NCI-H1417 (cell line): Measurements from ENCODE around the gene AGPAT1.

Experiments
- DNase-seq, 3 experiments: peaks; one replicate each; lab custom pipeline; 2025; lab: John Stamatoyannopoulos, UW

Gene AGPAT1

DNA sequence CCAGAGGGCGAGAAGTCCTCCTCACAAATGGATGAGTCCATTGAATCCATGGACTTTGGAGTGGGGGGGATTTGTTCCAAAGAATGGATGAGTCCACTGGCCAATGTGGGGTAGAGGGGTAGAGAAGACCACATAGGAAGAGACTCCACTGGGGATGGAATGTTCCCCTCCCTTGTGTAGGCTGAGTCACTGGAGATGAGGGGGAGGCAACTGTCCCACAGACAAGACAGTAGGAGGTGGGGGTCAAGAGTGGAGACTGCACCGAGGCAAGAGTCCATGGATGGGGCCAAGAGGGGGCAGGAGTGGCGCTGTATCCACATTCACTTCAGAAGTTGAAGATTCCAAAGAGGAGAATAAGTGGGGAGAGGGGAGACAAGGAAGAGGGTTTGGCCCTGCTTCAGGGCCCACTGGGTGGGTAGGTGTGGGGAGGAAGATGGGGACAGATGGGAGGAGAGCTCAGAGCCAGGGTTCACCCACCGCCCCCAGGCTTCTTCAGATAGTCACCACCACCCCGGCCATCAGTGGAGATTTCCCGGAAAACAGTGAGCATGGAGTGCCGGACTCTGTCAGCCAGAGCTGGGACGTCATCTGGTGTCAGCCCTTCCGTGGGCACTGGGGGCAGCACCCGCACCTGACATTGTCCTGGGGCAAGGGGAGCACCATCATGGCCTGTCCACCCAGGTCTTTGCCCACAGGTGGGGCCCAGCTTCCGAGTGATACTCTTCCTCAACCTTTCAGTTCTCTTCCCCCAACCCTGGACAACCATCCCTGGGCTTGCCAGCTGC, 6.9 kb downstream of the AGPAT1 start:
- DNase-seq = no peak

GRCh38 chr6:32168350-32168749, 7.5 kb downstream of the AGPAT1 start:
- DNase-seq = no peak

GRCh38 chr6:32167761-32168262, 8.1 kb downstream of the AGPAT1 start:
- no peak for DNase-seq

- DNase-seq = peak; percentile 4 to 58 (median 24)
Measured at GRCh38 chr6:32167154-32167760, 8.6 kb downstream of the AGPAT1 start.

DNA sequence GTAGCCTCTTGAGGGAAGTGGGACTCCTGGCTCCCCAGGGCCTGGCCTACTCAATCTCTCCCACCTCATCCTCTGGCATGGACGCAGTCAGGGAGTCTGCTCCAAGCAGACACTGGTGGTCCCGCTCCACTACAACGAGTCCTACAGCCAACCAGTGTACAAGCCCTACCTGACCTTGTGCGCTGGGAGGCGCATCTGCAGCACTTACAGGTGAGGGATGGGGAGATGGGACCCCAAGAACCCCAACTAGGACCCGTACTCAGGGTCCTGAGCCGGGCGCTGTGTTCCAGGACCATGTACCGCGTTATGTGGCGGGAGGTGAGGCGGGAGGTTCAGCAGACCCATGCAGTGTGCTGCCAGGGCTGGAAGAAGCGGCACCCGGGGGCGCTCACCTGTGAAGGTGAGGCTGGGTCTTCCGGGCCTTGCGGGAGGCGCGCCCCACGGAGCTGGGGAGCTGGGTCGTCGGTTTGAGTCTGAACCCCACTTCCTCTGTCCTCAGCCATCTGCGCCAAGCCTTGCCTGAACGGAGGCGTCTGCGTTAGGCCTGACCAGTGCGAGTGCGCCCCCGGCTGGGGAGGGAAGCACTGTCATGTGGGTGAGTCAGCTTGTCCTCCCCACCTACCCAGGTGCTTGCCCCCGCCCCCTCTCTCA, 9.3 kb downstream of the AGPAT1 start:
- peak in 1 of 3 experiments; percentile 18 for DNase-seq

DNA sequence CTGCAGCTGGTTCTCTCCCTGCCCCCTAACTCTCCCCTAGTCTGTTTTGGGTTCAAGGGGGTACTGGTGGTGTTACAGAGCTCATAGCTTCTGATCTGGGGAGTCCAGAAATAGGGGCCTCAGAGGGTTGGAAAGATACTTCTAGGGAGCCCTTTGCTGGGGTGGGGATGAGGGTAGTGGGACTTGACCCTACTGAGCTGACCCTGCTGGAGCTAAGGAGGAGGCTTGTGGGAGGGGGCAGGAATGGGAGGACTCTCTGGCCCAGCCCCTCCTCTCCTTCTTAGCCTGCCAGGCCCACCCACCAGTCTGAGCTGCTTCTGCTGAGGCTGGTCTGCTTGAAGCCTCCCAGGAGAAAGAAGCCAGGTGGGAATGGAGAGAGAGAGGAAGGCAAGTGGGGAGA, 11.6 kb downstream of the AGPAT1 start, which contains the start of gene EGFL8:
EGFL8 (plus strand) TSS at position 301 of the 400 bp plus-strand sequence. CDS start 1,571 bp downstream, outside the sequence.
- DNase-seq = no peak

DNA sequence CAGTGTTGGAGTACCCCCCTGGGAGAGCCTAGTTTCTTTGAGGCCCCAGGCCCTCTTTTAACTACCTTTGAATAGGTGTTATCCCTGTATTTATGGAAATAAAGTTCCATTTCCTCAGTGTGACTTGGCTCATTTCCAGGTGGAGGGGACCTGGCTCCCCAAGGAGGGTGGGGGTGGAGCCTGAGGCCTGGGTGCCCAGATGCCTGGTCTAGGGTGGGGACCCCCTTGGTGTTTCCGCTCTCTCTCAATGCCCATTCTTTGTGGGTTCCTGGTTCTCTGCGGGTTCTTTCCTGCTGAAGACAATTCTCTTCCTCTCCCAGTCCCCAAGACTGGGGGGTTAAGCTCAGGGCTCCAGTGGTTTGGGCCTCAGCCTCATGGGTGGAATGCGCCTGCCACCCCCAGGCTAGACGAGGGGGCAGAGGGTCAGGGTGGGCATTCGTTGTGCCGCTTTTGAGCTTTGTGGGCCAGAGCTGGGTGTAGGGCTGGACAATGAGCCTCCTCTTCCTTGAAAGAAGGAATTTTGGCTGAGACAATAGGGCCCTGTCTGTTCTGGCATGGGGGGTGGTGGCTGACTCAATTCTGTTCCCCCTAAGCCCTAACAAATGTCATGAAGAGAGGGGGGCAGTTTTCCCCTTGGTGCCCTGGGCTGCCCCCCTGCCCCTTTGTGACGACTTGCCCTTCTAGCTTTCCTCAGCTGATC, 12.2 kb downstream of the AGPAT1 start:
- no peak for DNase-seq

- no peak for DNase-seq
Measured at GRCh38 chr6:32158052-32158451, 17.8 kb downstream of the AGPAT1 start.

GRCh38 chr6:32156891-32157290, 19.0 kb downstream of the AGPAT1 start:
- DNase-seq = no peak

GRCh38 chr6:32154514-32155161, 21.2 kb downstream of the AGPAT1 start:
- peak; percentile 61 to 85 (median 81) for DNase-seq

GRCh38 chr6:32153564-32154513, 22.0 kb downstream of the AGPAT1 start, which contains the start of gene PPT2:
PPT2 (plus strand) TSS chr6:32154141; CDS start chr6:32154595, 454 bp downstream.
- peak; percentile 63 to 92 (median 87) for DNase-seq

- peak; percentile 1 to 46 (median 41) for DNase-seq
Measured at GRCh38 chr6:32152769-32153563, 22.9 kb downstream of the AGPAT1 start.

DNA sequence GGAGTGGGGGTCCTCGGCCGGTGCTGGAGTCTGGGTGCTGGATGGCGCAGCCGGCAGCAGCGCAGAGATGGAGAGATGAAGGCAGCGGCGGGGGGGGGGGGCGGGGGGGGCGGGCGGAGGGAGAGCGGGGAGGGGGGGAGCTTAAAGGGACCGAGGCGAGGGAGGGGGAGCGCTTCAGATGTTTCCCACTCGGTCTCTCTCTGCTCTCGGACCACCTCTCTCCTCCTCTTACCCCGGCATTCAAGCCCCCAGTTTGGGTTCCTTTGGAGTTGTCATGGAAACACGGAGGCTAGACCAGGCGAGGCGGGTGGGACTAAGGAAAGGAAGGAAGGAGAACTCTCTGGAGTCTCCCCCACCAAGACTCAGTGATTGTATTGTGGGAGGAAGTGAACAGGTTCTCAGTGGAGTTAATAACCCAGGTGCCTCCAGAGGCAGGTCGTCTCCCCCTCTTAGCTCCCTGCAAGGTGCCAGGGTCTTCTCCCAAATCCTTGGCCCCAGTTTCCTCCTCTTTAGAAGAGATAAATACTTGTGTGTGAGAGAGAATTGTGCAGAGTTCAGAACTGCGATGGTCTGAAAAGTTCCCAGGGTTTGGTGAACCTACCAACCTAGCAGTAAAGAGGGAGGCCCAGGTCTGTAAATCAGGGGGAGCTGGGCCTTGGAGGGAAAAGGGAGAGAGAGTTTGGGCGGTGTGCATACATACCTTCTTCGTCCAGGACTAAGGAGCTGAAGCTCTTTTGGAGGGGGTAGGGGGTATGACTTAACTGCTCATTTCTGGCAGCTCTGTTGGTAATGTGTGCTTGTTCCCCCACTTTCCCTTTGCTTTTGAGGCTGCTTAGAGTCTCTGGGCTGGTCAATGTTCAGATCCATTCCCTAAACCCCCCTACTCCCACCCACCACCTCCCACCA, 23.8 kb downstream of the AGPAT1 start, which contains the start of gene PRRT1:
PRRT1 (minus strand) TSS at position 77 of the 906 bp plus-strand sequence. CDS start 112 bp downstream, outside the sequence.
- no peak for DNase-seq

DNA sequence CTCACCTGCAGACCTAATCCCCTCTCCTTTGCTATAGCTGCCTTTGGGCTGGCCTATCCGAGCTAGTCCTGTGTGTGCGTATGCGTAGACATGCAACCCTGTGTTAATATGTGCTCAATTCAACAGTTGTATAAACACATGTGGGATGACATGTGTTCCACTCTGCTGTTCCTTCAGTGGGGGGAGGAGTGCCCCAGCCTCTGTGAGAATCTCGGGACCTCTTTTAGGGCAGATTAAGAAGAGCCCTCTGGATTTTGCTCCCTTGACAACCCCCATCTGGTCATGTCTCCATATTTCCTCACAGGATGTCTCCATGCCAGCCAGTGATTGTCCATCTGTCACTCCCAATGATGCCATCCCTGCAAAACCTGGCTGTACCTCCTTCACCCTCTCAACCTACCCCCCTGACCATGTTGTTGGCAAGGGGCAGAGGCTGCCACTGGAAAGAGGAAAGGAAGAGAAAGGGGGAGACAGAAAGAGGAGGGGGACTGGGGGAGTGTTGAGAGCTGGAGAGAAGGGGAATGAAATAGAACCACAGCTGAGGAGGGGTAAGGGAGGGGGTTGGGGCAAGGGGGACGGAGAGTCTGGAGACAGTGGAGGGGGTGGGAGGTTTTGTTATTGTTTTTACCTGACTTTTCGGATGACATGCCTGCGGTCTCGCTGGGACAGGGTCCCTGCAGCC, 24.6 kb downstream of the AGPAT1 start:
- DNase-seq = no peak

DNA sequence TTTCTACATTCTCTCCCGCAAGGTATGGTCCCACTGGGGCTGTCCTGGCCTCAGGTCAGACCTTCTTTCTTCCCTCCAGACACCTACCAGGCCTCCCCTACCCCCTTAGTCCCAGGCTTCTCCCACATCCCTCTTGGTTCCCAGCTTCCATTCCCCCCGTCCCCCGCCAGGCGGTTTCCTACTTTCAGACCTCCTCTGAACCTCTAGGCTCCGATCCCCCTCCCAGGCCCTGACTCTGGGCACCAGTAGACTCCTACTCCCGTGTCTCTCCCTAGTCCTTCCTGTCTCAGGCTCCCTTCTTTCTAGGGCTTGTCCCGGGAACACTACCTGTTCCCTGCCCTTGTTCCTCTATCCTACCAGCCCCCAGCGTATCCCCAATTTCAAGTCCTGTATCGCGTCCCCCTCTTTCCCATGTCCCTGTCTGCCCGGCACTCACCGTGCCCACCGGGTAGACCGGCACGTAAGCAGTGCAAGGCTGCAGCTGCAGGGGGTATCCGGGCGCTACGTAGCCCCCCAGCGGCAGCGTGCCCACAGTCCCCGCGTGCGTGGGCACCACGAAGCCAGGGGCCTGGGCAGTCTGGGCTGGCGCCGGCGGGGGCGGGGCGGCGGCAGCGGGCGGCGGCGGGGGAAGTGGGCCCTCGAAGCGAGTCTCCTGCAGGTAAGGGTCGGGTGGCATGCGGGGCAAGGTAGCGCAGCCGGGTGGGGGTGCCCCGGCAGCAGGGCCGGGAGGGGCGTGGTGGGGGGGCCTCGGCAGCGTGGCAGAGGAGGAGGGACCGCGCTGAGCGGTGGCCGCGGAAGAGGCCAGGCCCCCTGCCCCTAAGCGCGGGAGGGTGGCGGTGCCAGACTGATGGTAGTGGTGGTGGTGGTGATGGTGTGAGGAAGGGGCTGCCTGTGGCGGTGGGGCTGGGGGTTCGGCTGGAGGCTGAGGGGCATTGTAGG, 25.7 kb downstream of the AGPAT1 start:
- no peak for DNase-seq

DNA sequence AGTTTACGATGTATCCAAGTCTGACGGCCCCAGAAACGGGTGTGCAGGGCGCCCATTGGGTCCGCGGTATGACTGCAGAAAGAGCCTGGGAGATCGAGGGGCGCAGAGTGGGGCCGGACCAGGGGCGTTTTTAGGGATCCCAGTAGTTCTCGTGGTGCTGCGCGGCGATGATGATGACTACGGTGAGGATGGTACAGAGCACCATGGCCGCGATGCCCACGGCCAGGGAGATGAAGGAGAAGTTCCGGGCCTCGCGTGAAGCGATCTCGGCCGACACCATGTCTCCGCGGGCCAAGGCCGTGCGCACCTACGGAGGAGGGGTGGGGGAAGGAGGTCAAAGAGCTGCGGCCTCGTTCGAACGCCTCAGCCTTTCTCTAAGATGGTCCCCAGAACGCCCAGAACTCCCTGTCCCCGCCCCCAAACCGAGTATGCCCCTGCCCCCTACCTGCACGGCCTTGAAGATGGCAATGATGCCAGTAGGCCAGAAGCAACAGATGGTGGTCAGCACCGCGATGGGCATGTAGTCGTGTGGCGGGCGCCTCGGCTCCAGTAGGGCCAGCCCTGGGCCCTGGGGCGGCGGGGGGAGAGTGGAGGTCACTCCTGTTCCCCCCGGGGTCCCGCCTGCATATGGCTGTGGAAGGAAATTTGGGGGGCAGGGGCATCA, 26.7 kb downstream of the AGPAT1 start:
- no peak for DNase-seq
